ENCODE data around the gene EZR. TPM values are rescaled to one million over a fixed set of nuclear protein-coding genes. Genes with fewer than 3 reads are reported as not detected.

Gene EZR
- total and polyA plus RNA-seq, 5 donors: 178 to 261 (median 242) TPM

- DNase-seq: peak; percentile 61 to 82 (median 78)
- Histone ChIP-seq H3K4me1 (ENCODE audit: control insufficient read depth, insufficient read depth, low read length) (peaks cover 6% of the 10 kb centered on the region), H3K27me3 (ENCODE audit: control insufficient read depth, insufficient read depth) (no peaks in the 10 kb centered on the region), H3K27ac (ENCODE audit: low read length) (peak overlapping the region; percentile 80), H3K4me3 (ENCODE audit: low read length) (peak overlapping the region; percentile 94), H3K9me3 (ENCODE audit: control insufficient read depth, low read length) (no peaks in the 10 kb centered on the region)
- peak; percentile 42 to 58 for ATAC-seq
- intact Hi-C loops (cut with DNase I): loop anchor here in 3 of 4 donors (10.0 kb wide), 2 partner anchors 112 to 158 kb away; no protein-coding TSS in a partner anchor
- WGBS: 40% methylated on average over 20 of the region's 20 CpGs
These were observed 2.1 kb downstream of the EZR start for GRCh38 chr6:158816803-158817727.

- H3K4me3 ChIP-seq (ENCODE audit: low read length): peak overlapping the region; percentile 94
- intact Hi-C loops (cut with DNase I): loop anchor here in 3 of 4 donors (10.0 kb wide), 2 partner anchors 112 to 158 kb away; no protein-coding TSS in a partner anchor
- peaks cover 6% of the 10 kb centered on the region for H3K4me1 ChIP-seq (ENCODE audit: control insufficient read depth, insufficient read depth, low read length)
- ATAC-seq (no peak), DNase-seq (no peak)
- WGBS: 50% methylated on average over 5 of the region's 5 CpGs
- no peak overlapping the region for H3K27ac ChIP-seq (ENCODE audit: low read length)
- no peaks in the 10 kb centered on the region for H3K9me3 ChIP-seq (ENCODE audit: control insufficient read depth, low read length)
- no peaks in the 10 kb centered on the region for H3K27me3 ChIP-seq (ENCODE audit: control insufficient read depth, insufficient read depth)
These were observed 2.8 kb downstream of the EZR start for GRCh38 chr6:158816329-158816728.

GRCh38 chr6:158815907-158816306 lies 3.3 kb downstream of the EZR start:
- Histone ChIP-seq H3K27ac (ENCODE audit: low read length) (peak overlapping the region; percentile 46), H3K4me3 (ENCODE audit: low read length) (peak overlapping the region; percentile 94), H3K9me3 (ENCODE audit: control insufficient read depth, low read length) (no peaks in the 10 kb centered on the region), H3K27me3 (ENCODE audit: control insufficient read depth, insufficient read depth) (no peaks in the 10 kb centered on the region), H3K4me1 (ENCODE audit: control insufficient read depth, insufficient read depth, low read length) (peaks cover 6% of the 10 kb centered on the region)
- intact Hi-C loops (cut with DNase I): loop anchor here in 3 of 4 donors (10.0 kb wide), 2 partner anchors 111 to 159 kb away; no protein-coding TSS in a partner anchor
- DNase-seq: no peak
- WGBS: 65% methylated on average over 2 of the region's 2 CpGs
- no peak for ATAC-seq

- no peak for ATAC-seq
- Histone ChIP-seq H3K27me3 (ENCODE audit: control insufficient read depth, insufficient read depth) (no peaks in the 10 kb centered on the region), H3K4me1 (ENCODE audit: control insufficient read depth, insufficient read depth, low read length) (peaks cover 6% of the 10 kb centered on the region), H3K27ac (ENCODE audit: low read length) (peak overlapping the region; percentile 56), H3K9me3 (ENCODE audit: control insufficient read depth, low read length) (no peaks in the 10 kb centered on the region), H3K4me3 (ENCODE audit: low read length) (peak overlapping the region; percentile 94)
- WGBS: 62% methylated on average over 2 of the region's 2 CpGs
- intact Hi-C loops (cut with DNase I): loop anchor here in 3 of 4 donors (10.0 kb wide), 2 partner anchors 111 to 159 kb away; no protein-coding TSS in a partner anchor
- no peak for DNase-seq
These were observed 3.8 kb downstream of the EZR start for GRCh38 chr6:158815379-158815724.

- peaks cover 10% of the 10 kb centered on the region for H3K4me1 ChIP-seq (ENCODE audit: control insufficient read depth, insufficient read depth, low read length)
- DNase-seq (no peak), ATAC-seq (no peak)
- no peaks in the 10 kb centered on the region for H3K27me3 ChIP-seq (ENCODE audit: control insufficient read depth, insufficient read depth)
- H3K27ac ChIP-seq (ENCODE audit: low read length): no peak overlapping the region
- no peaks in the 10 kb centered on the region for H3K9me3 ChIP-seq (ENCODE audit: control insufficient read depth, low read length)
- H3K4me3 ChIP-seq (ENCODE audit: low read length): no peak overlapping the region
- 81% methylated on average over 3 of the region's 3 CpGs for WGBS
- intact Hi-C loops (cut with DNase I): loop anchor here in 3 of 4 donors (10.0 kb wide), 2 partner anchors 108 to 162 kb away; no protein-coding TSS in a partner anchor
These were observed 6.1 kb downstream of the EZR start for GRCh38 chr6:158813032-158813431.

- Histone ChIP-seq H3K9me3 (ENCODE audit: control insufficient read depth, low read length) (no peaks in the 10 kb centered on the region), H3K27me3 (ENCODE audit: control insufficient read depth, insufficient read depth) (no peaks in the 10 kb centered on the region), H3K4me3 (ENCODE audit: low read length) (no peak overlapping the region), H3K27ac (ENCODE audit: low read length) (no peak overlapping the region), H3K4me1 (ENCODE audit: control insufficient read depth, insufficient read depth, low read length) (peaks cover 10% of the 10 kb centered on the region)
- DNase-seq: no peak
- intact Hi-C loops (cut with DNase I): loop anchor here in 3 of 4 donors (10.0 kb wide), 2 partner anchors 108 to 162 kb away; no protein-coding TSS in a partner anchor
- 77% methylated on average over 5 of the region's 5 CpGs for WGBS
- ATAC-seq: no peak
These were observed 6.6 kb downstream of the EZR start for GRCh38 chr6:158812611-158813010.

- intact Hi-C loops (cut with DNase I): loop anchor here in 3 of 4 donors (10.0 kb wide), 2 partner anchors 106 to 164 kb away; no protein-coding TSS in a partner anchor
- 45% methylated on average over 9 of the region's 9 CpGs for WGBS
- Histone ChIP-seq H3K4me3 (ENCODE audit: low read length) (no peak overlapping the region), H3K9me3 (ENCODE audit: control insufficient read depth, low read length) (no peaks in the 10 kb centered on the region), H3K27me3 (ENCODE audit: control insufficient read depth, insufficient read depth) (no peaks in the 10 kb centered on the region), H3K27ac (ENCODE audit: low read length) (no peak overlapping the region), H3K4me1 (ENCODE audit: control insufficient read depth, insufficient read depth, low read length) (peaks cover 10% of the 10 kb centered on the region)
- ATAC-seq (no peak), DNase-seq (no peak)
These were observed 8.7 kb downstream of the EZR start for GRCh38 chr6:158810155-158811095.

- DNase-seq: no peak
- Histone ChIP-seq H3K27me3 (ENCODE audit: control insufficient read depth, insufficient read depth) (no peaks in the 10 kb centered on the region), H3K27ac (ENCODE audit: low read length) (peak overlapping the region; percentile 65), H3K4me3 (ENCODE audit: low read length) (no peak overlapping the region), H3K9me3 (ENCODE audit: control insufficient read depth, low read length) (no peaks in the 10 kb centered on the region), H3K4me1 (ENCODE audit: control insufficient read depth, insufficient read depth, low read length) (peaks cover 10% of the 10 kb centered on the region)
- peak in 1 of 2 donors; percentile 31 for ATAC-seq
- intact Hi-C loops (cut with DNase I): no loop called here
- WGBS: 79% methylated on average over 8 of the region's 8 CpGs
These were observed 10.1 kb downstream of the EZR start for GRCh38 chr6:158808941-158809678.

GRCh38 chr6:158808442-158808833 lies 10.7 kb downstream of the EZR start:
- Histone ChIP-seq H3K27ac (ENCODE audit: low read length) (no peak overlapping the region), H3K27me3 (ENCODE audit: control insufficient read depth, insufficient read depth) (no peaks in the 10 kb centered on the region), H3K4me1 (ENCODE audit: control insufficient read depth, insufficient read depth, low read length) (peaks cover 10% of the 10 kb centered on the region), H3K9me3 (ENCODE audit: control insufficient read depth, low read length) (no peaks in the 10 kb centered on the region), H3K4me3 (ENCODE audit: low read length) (no peak overlapping the region)
- no peak for DNase-seq
- no peak for ATAC-seq
- WGBS: 72% methylated on average over 6 of the region's 6 CpGs
- intact Hi-C loops (cut with DNase I): no loop called here
